IMR-90 (cell line): Measurements from ENCODE around the gene PCK1. TPM values are rescaled to one million over a fixed set of nuclear protein-coding genes. Genes with fewer than 3 reads are reported as not detected.

ENCODE experiments used
- ATAC-seq: fragments of 200-7000 bp; cut with Tn5 transposase; 2 replicates; pipeline ENCODE4 v1.9.1; 2020; ENCODE audit warnings: low read depth, mild to moderate bottlenecking, moderate library complexity
- BruUV-seq: library from RNA; stranded (reverse); fragments of 400-500 nt; replicated peaks from 2 replicates; lab custom pipeline; 2021; lab: Mats Ljungman, UMichigan
- CTCF ChIA-PET: fragments of 300-600 bp; formaldehyde crosslinking; extraction: SDS; loops from one replicate; lab custom pipeline; 2021; ENCODE audit warnings: antibody characterized with exemption; lab: Yijun Ruan, JAX
- POLR2A ChIA-PET: fragments of 300-600 bp; sonication (Branson Sonifier 250); formaldehyde crosslinking; loops from one replicate; lab custom pipeline; 2022; ENCODE audit warnings: antibody characterized with exemption; ENCODE audit not compliant: unreplicated experiment; lab: Charles Lee
- DNase-seq: peaks from one replicate; pipeline ENCODE4 v3.0.0; 2013
- H2AFZ ChIP-seq: replicated peaks from 2 replicates; pipeline ENCODE3; 2013; ENCODE audit warnings: low read length, mild to moderate bottlenecking; ENCODE audit not compliant: poor library complexity
- H2AK5ac ChIP-seq: 2 replicates; pipeline ENCODE4 v1.6.1; 2013; ENCODE audit warnings: low read depth, low read length, inconsistent platforms
- H2AK9ac ChIP-seq: replicated peaks from 2 replicates; pipeline ENCODE3; 2013; ENCODE audit warnings: mild to moderate bottlenecking, low read depth, low read length, moderate library complexity; ENCODE audit not compliant: poor library complexity
- H2BK120ac ChIP-seq: 2 replicates; pipeline ENCODE4 v1.6.1; 2013; ENCODE audit warnings: low read depth, low read length, inconsistent platforms
- H2BK15ac ChIP-seq: 3 replicates; pipeline ENCODE4 v1.6.1; 2013; ENCODE audit warnings: low read depth, low read length, inconsistent platforms
- H2BK20ac ChIP-seq: 2 replicates; pipeline ENCODE4 v1.6.1; 2013; ENCODE audit warnings: low read depth, mild to moderate bottlenecking, inconsistent platforms, low read length, moderate library complexity
- H2BK5ac ChIP-seq: 2 replicates; pipeline ENCODE4 v1.6.1; 2013; ENCODE audit warnings: mild to moderate bottlenecking, low read depth, low read length, inconsistent platforms; ENCODE audit not compliant: poor library complexity, severe bottlenecking
- H3K14ac ChIP-seq: replicated peaks from 2 replicates; pipeline ENCODE4 v1.6.1; 2013; ENCODE audit warnings: low read depth, low read length, inconsistent platforms
- H3K18ac ChIP-seq: 2 replicates; pipeline ENCODE4 v1.6.1; 2013; ENCODE audit warnings: low read depth, low read length, control low read depth
- H3K23ac ChIP-seq: 2 replicates; pipeline ENCODE4 v1.6.1; 2013; ENCODE audit warnings: low read depth, low read length, inconsistent platforms
- H3K27ac ChIP-seq: 2 replicates; pipeline ENCODE4 v1.5.1; 2013; ENCODE audit warnings: mild to moderate bottlenecking, control low read depth, low read length; ENCODE audit not compliant: insufficient read depth
- H3K27me3 ChIP-seq: 2 replicates; pipeline ENCODE4 v1.6.1; 2013; ENCODE audit warnings: low read length; ENCODE audit not compliant: control insufficient read depth, insufficient read depth
- H3K36me3 ChIP-seq: 2 replicates; pipeline ENCODE4 v1.6.1; 2013; ENCODE audit warnings: low read length, mixed read lengths; ENCODE audit not compliant: control insufficient read depth, insufficient read depth
- H3K4ac ChIP-seq: 2 replicates; pipeline ENCODE4 v1.6.1; 2013; ENCODE audit warnings: low read depth, low read length, inconsistent platforms
- H3K4me1 ChIP-seq: 2 replicates; pipeline ENCODE4 v1.6.1; 2013; ENCODE audit warnings: low read length, mixed read lengths; ENCODE audit not compliant: control insufficient read depth, insufficient read depth
- H3K4me2 ChIP-seq: 2 replicates; pipeline ENCODE4 v1.6.1; 2013; ENCODE audit warnings: low read depth, mild to moderate bottlenecking, control low read depth, low read length, moderate library complexity
- H3K4me3 ChIP-seq: 2 replicates; pipeline ENCODE4 v1.5.1; 2013; ENCODE audit warnings: low read depth, mild to moderate bottlenecking, control low read depth, low read length, moderate library complexity; ENCODE audit not compliant: insufficient read depth
- H3K56ac ChIP-seq: 2 replicates; pipeline ENCODE4 v1.6.1; 2013; ENCODE audit warnings: low read length, inconsistent platforms; ENCODE audit not compliant: insufficient read depth; ENCODE audit errors: extremely low read depth
- H3K79me1 ChIP-seq, 2 experiments: 2 replicates each; pipeline ENCODE4 v1.6.1; 2013; ENCODE audit warnings: low read length in 2 of 2, inconsistent platforms in 1 of 2, low read depth in 1 of 2
- H3K9ac ChIP-seq: 2 replicates; pipeline ENCODE4 v1.6.1; 2013; ENCODE audit warnings: low read depth, low read length, control low read depth
- H3K9me1 ChIP-seq: 2 replicates; pipeline ENCODE4 v1.6.1; 2013; ENCODE audit warnings: low read length, inconsistent platforms; ENCODE audit not compliant: insufficient read depth
- H3K9me3 ChIP-seq: 2 replicates; pipeline ENCODE4 v1.6.1; 2013; ENCODE audit warnings: low read length; ENCODE audit not compliant: control insufficient read depth, insufficient read depth
- H4K20me1 ChIP-seq: 2 replicates; pipeline ENCODE4 v1.6.1; 2013; ENCODE audit warnings: low read length, inconsistent platforms; ENCODE audit not compliant: insufficient read depth
- H4K5ac ChIP-seq: 2 replicates; pipeline ENCODE4 v1.6.1; 2013; ENCODE audit warnings: mild to moderate bottlenecking, low read depth, low read length, control low read depth
- H4K8ac ChIP-seq, 2 experiments: 2 replicates each; pipeline ENCODE4 v1.6.1; 2013; ENCODE audit warnings: low read depth in 2 of 2, low read length in 2 of 2, control low read depth in 1 of 2, inconsistent platforms in 1 of 2
- H4K91ac ChIP-seq: 2 replicates; pipeline ENCODE4 v1.6.1; 2013; ENCODE audit warnings: low read depth, low read length, inconsistent platforms; ENCODE audit not compliant: insufficient read depth
- BHLHE40 ChIP-seq: fragments of 150-350 bp; IDR thresholded peaks from 2 replicates; pipeline ENCODE4 v1.6.1; 2016; ENCODE audit warnings: mild to moderate bottlenecking, low read depth, low read length
- CEBPB ChIP-seq: IDR thresholded peaks from 2 replicates; pipeline ENCODE4 v1.6.1; 2012; ENCODE audit warnings: low read depth, low read length, improper control_type of control experiment
- CHD1 ChIP-seq: IDR thresholded peaks from 2 replicates; pipeline ENCODE4 v1.6.1; 2012; ENCODE audit warnings: low read depth, low read length, improper control_type of control experiment
- FOS ChIP-seq: fragments of 150-350 bp; IDR thresholded peaks from 2 replicates; pipeline ENCODE4 v1.6.1; 2016; ENCODE audit warnings: low read depth, low read length
- MAFK ChIP-seq: IDR thresholded peaks from 2 replicates; pipeline ENCODE4 v1.6.1; 2012; ENCODE audit warnings: low read depth, low read length, improper control_type of control experiment
- MAZ ChIP-seq: IDR thresholded peaks from 2 replicates; pipeline ENCODE4 v1.6.1; 2012; ENCODE audit warnings: low read depth, mild to moderate bottlenecking, low read length, improper control_type of control experiment, moderate library complexity, borderline replicate concordance
- MXI1 ChIP-seq: IDR thresholded peaks from 2 replicates; pipeline ENCODE4 v1.6.1; 2012; ENCODE audit warnings: low read depth, mild to moderate bottlenecking, low read length, moderate library complexity, borderline replicate concordance
- NFE2L2 ChIP-seq: fragments of 150-350 bp; IDR thresholded peaks from 2 replicates; pipeline ENCODE4 v1.6.1; 2016; ENCODE audit warnings: low read depth, mild to moderate bottlenecking, low read length
- POLR2A ChIP-seq: IDR thresholded peaks from 2 replicates; pipeline ENCODE4 v1.6.1; 2012; ENCODE audit warnings: mild to moderate bottlenecking, low read depth, low read length
- RAD21 ChIP-seq: IDR thresholded peaks from 2 replicates; pipeline ENCODE4 v1.6.1; 2012; ENCODE audit warnings: low read length, improper control_type of control experiment
- RCOR1 ChIP-seq: IDR thresholded peaks from 2 replicates; pipeline ENCODE4 v1.6.1; 2012; ENCODE audit warnings: mild to moderate bottlenecking, low read length, improper control_type of control experiment; ENCODE audit not compliant: insufficient replicate concordance
- RFX5 ChIP-seq: IDR thresholded peaks from 2 replicates; pipeline ENCODE4 v1.8.0; 2012; ENCODE audit warnings: low read depth, mild to moderate bottlenecking, low read length, moderate library complexity
- SMC3 ChIP-seq: fragments of 150-350 bp; IDR thresholded peaks from 2 replicates; pipeline ENCODE4 v1.6.1; 2016; ENCODE audit warnings: low read depth, mild to moderate bottlenecking, antibody characterized with exemption, low read length, moderate library complexity
- WGBS, 2 experiments: methylation state at CpG; one replicate each; pipeline versions ENCODE4 v1.1.5 to v1.1.7; 2013; ENCODE audit warnings: missing lambda C conversion rate in 2 of 2; ENCODE audit not compliant: insufficient read length in 1 of 2; ENCODE audit errors: extremely low coverage in 2 of 2; 5-methylcytosine and 5-hydroxymethylcytosine counted together
- dilution Hi-C: fragments of 300-500 bp; cut with HindIII; formaldehyde crosslinking; loops from one replicate; pipeline ENCODE4 v1.14.3; 2018; ENCODE audit warnings: low sequenced_read_pairs; ENCODE audit not compliant: unreplicated experiment
- in situ Hi-C: fragments of 300-500 bp; cut with MboI; formaldehyde crosslinking; loops from 3 replicates; pipeline ENCODE4 v1.14.3; 2019; ENCODE audit warnings: low sequenced_read_pairs, inconsistent platforms, mixed read lengths
- intact Hi-C: fragments of 100-400 bp; cut with micrococcal nuclease; formaldehyde crosslinking; loops from 2 replicates; pipeline ENCODE4 v1.10.0; 2022
- polyA plus RNA-seq, 3 experiments: library from polyadenylated mRNA; depleted of rRNA; stranded (reverse); fragments of >200 nt; gene quantifications; 2 replicates each; pipeline ENCODE4 v1.2.3, GENCODE V29; 2012; ENCODE audit warnings: low replicate concordance in 1 of 3
- total RNA-seq: library from RNA; depleted of rRNA; stranded (reverse); fragments of >200 nt; gene quantifications from 2 replicates; pipeline ENCODE4 v1.2.3, GENCODE V29; 2012
- TF ChIP-seq, protein P1 (sequence below): fragments of 150-350 bp; IDR thresholded peaks from 2 replicates; pipeline ENCODE4 v1.6.1; 2017; ENCODE audit warnings: mild to moderate bottlenecking, antibody characterized with exemption, low read length, low read depth
- TF ChIP-seq, protein P2 (sequence below): conservative IDR thresholded peaks from 2 replicates; pipeline ENCODE4 v1.5.1; 2012; ENCODE audit warnings: mild to moderate bottlenecking, low read depth, low read length, improper control_type of control experiment
- TF ChIP-seq, protein P3 (sequence below): fragments of 150-350 bp; IDR thresholded peaks from 2 replicates; pipeline ENCODE4 v1.6.1; 2016; ENCODE audit warnings: low read depth, mild to moderate bottlenecking, low read length, moderate library complexity, borderline replicate concordance

PCK1 gene
- total and polyA plus RNA-seq, 2 of the 4 experiments (the other 2 are of a cell fraction): not detected

DNA sequence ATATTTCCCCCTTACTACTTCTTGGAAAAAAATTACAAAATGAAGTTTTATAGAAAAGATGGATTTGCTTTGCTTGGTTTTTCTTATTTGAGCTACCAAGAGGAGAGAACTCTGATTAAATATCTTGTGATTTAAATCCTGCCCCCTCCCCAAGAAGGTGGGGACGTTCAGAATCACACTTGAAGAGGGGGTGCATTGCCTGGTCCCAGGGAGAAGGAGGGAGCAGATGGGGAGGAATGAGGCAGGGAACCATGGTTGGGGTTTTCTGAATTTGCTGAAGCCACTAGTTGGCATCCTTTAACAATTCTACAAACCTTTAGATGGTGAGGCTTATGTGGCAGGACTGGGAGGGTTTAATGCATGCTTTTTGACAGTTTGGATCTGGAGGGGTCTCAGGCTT lies 5.5 kb downstream of the PCK1 start:
- DNase-seq (no peak), ATAC-seq (no peak)
- no peak overlapping the region for H3K4me3 ChIP-seq
- no peak overlapping the region for H3K9ac ChIP-seq
- no peak overlapping the region for H2BK120ac ChIP-seq
- no peaks in the 10 kb centered on the region for H3K4me1 ChIP-seq
- H3K9me1 ChIP-seq: no peaks in the 10 kb centered on the region
- H3K9me3 ChIP-seq: no peaks in the 10 kb centered on the region
- TF ChIP-seq SMC3: no peak
- no peak for TF ChIP-seq NFE2L2
- no peak for TF ChIP-seq BHLHE40
- TF ChIP-seq RAD21: no peak
- TF ChIP-seq, protein P1, sequence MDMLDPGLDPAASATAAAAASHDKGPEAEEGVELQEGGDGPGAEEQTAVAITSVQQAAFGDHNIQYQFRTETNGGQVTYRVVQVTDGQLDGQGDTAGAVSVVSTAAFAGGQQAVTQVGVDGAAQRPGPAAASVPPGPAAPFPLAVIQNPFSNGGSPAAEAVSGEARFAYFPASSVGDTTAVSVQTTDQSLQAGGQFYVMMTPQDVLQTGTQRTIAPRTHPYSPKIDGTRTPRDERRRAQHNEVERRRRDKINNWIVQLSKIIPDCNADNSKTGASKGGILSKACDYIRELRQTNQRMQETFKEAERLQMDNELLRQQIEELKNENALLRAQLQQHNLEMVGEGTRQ: no peak
- TF ChIP-seq POLR2A: no peak
- TF ChIP-seq, protein P2, sequence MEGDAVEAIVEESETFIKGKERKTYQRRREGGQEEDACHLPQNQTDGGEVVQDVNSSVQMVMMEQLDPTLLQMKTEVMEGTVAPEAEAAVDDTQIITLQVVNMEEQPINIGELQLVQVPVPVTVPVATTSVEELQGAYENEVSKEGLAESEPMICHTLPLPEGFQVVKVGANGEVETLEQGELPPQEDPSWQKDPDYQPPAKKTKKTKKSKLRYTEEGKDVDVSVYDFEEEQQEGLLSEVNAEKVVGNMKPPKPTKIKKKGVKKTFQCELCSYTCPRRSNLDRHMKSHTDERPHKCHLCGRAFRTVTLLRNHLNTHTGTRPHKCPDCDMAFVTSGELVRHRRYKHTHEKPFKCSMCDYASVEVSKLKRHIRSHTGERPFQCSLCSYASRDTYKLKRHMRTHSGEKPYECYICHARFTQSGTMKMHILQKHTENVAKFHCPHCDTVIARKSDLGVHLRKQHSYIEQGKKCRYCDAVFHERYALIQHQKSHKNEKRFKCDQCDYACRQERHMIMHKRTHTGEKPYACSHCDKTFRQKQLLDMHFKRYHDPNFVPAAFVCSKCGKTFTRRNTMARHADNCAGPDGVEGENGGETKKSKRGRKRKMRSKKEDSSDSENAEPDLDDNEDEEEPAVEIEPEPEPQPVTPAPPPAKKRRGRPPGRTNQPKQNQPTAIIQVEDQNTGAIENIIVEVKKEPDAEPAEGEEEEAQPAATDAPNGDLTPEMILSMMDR: no peak
- no peak for TF ChIP-seq CHD1
- no peak for TF ChIP-seq MXI1
- TF ChIP-seq FOS: no peak
- TF ChIP-seq MAFK: no peak
- TF ChIP-seq, protein P3, sequence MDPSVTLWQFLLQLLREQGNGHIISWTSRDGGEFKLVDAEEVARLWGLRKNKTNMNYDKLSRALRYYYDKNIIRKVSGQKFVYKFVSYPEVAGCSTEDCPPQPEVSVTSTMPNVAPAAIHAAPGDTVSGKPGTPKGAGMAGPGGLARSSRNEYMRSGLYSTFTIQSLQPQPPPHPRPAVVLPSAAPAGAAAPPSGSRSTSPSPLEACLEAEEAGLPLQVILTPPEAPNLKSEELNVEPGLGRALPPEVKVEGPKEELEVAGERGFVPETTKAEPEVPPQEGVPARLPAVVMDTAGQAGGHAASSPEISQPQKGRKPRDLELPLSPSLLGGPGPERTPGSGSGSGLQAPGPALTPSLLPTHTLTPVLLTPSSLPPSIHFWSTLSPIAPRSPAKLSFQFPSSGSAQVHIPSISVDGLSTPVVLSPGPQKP: no peak
- TF ChIP-seq RFX5: no peak
- TF ChIP-seq CEBPB: no peak
- TF ChIP-seq RCOR1: no peak
- TF ChIP-seq MAZ: no peak
- H2AFZ ChIP-seq: no peak overlapping the region
- H4K8ac ChIP-seq: no peak overlapping the region
- H4K91ac ChIP-seq: no peak overlapping the region
- WGBS, 2 experiments: no CpG with 5 or more reads among the region's 1 CpG
- H3K4me2 ChIP-seq: no peak overlapping the region
- no peak overlapping the region for H2BK5ac ChIP-seq
- POLR2A ChIA-PET: no interaction called here
- intact Hi-C loops: no loop called here
- no peak overlapping the region for H3K14ac ChIP-seq
- H4K20me1 ChIP-seq: no peaks in the 10 kb centered on the region
- H3K36me3 ChIP-seq: no peaks in the 10 kb centered on the region
- H2AK9ac ChIP-seq: no peak overlapping the region
- CTCF ChIA-PET: no interaction called here
- H3K18ac ChIP-seq: no peak overlapping the region
- no peak overlapping the region for H2BK20ac ChIP-seq
- H3K4ac ChIP-seq: no peak overlapping the region
- H3K27me3 ChIP-seq: peaks cover 6% of the 10 kb centered on the region
- H3K56ac ChIP-seq: no peak overlapping the region
- H3K79me1 ChIP-seq: no peaks in the 10 kb centered on the region
- no peak overlapping the region for H3K27ac ChIP-seq
- no TSS peak for BruUV-seq
- no peak overlapping the region for H4K5ac ChIP-seq
- dilution Hi-C loops: no loop called here
- H2BK15ac ChIP-seq: no peak overlapping the region
- no peak overlapping the region for H3K23ac ChIP-seq
- in situ Hi-C loops: no loop called here
- no peak overlapping the region for H2AK5ac ChIP-seq
